GM10266 (cell line): Measurements from ENCODE around the gene S100G.

Experiments
- DNase-seq: peaks from one replicate; pipeline ENCODE4 v3.0.0; 2012; ENCODE audit errors: extremely low spot score
- TF ChIP-seq, protein P1 (sequence below): IDR thresholded peaks from 2 replicates; pipeline ENCODE4 v1.5.1; 2012; ENCODE audit warnings: mild to moderate bottlenecking, low read depth; ENCODE audit not compliant: control insufficient read depth, insufficient read depth; ENCODE audit errors: missing control alignments

Gene S100G

DNA sequence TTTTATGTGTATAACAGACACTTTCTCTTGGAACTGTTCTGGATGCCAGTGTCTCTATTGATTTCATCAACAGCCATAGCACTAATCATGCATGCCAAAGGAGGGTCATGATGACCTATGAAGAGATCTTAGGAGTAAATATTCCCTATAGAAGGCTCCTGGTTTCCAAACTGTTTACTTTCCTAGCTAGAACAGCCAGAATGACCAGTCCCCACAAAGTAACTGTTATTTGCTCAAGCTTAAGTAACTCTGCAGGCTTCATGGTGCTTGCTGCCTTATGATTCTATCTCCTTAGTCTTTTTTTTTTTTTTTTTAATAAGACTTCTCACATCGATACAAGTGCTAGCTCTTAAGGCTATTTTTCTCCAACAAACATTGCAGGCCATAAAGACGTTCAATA lies 12.4 kb downstream of the S100G start:
- TF ChIP-seq, protein P1, sequence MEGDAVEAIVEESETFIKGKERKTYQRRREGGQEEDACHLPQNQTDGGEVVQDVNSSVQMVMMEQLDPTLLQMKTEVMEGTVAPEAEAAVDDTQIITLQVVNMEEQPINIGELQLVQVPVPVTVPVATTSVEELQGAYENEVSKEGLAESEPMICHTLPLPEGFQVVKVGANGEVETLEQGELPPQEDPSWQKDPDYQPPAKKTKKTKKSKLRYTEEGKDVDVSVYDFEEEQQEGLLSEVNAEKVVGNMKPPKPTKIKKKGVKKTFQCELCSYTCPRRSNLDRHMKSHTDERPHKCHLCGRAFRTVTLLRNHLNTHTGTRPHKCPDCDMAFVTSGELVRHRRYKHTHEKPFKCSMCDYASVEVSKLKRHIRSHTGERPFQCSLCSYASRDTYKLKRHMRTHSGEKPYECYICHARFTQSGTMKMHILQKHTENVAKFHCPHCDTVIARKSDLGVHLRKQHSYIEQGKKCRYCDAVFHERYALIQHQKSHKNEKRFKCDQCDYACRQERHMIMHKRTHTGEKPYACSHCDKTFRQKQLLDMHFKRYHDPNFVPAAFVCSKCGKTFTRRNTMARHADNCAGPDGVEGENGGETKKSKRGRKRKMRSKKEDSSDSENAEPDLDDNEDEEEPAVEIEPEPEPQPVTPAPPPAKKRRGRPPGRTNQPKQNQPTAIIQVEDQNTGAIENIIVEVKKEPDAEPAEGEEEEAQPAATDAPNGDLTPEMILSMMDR: no peak
- DNase-seq: no peak

DNA sequence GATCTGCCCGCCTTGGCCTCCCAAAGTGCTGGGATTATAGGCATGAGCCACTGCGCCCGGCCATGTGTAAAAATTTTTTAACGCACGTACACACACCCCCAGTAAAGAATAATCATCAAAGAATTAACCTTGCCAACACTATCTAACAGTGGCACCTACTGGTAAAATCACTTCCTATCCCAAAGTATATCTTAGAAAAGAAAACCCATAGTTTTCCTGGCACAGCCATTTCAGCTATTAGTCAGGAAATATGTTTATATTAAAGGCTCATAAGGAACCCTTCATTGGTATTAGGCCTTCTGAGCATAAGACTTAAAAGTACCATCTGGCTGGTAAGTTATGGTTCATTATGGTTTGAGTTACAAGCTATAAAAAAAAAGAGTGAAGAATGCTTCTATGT lies 14.1 kb downstream of the S100G start:
- no peak for DNase-seq
- TF ChIP-seq, protein P1: no peak

DNA sequence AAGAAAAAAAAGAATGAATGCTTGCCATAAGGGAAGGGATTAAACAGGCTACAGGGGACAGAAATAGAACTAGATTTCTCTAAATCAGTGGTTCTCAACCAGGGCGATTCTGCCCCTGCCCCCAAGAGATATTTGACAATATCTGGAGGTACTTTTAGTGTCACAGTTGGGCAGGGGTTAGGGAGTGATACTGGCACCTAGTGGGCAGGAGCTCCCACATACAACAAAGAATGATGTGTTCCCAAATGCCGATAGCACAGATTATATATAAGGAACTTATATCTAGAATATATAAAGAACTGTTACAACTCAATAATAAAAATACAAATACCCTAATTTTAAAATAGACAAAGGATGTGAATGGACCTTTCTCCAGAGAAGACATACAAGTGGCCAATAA lies 14.7 kb downstream of the S100G start:
- TF ChIP-seq, protein P1: no peak
- DNase-seq: no peak

DNA sequence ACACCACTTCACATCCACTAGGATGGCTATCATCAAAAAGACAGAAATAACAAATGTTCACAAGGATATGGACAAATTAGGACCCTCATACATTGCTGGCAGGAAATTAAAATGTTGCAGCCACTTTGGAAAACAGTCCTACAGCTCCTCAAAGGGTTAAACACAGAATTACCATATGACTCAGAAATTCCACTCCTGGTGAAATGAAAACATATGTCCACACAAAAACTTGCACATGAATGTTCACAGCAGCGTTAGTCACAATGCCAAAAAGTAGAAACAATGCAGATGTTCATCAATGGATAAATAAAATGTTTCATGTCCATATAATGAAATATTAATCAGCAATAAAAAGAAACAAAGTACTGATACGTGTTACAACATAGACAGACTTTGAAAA lies 15.1 kb downstream of the S100G start:
- no peak for DNase-seq
- TF ChIP-seq, protein P1: no peak

DNA sequence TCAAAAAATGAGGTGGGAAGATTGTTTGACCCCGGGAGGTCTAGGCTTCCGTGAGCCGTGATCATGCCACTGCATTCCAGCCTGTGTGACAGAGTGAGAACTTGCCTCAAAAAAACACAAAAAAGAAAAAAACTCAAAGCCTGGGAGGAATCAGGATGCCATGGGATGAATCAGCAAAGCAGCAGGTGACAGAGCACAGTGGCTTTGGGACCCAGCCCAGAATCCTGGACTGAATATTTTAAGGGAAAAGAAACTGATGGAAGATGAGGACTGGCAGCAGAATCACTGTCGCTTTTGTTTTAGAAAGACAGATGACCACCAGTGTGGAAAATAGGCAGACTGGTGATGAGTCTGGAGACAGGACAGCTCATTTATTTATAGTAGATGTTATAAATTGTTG lies 16.6 kb downstream of the S100G start:
- TF ChIP-seq, protein P1: no peak
- no peak for DNase-seq

DNA sequence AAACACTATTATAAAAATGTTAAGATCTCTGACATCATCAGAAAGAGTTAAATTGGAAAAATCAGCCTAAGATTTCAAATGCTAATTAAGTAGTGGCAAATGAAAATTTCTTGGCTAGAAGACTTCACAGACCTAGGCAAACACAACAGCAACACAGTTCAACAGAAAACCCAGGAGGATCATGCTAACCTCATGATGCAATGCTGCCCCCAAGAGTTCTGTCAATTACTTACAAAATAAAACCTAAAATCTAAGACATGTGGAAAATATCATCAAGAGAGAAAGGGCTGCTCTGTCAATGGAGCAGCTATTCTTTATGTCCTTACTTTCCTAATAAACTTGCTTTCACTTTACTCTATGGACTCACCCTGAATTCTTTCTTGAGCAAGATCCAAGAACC lies 21.0 kb downstream of the S100G start:
- TF ChIP-seq, protein P1: no peak
- peak; percentile 5 for DNase-seq

DNA sequence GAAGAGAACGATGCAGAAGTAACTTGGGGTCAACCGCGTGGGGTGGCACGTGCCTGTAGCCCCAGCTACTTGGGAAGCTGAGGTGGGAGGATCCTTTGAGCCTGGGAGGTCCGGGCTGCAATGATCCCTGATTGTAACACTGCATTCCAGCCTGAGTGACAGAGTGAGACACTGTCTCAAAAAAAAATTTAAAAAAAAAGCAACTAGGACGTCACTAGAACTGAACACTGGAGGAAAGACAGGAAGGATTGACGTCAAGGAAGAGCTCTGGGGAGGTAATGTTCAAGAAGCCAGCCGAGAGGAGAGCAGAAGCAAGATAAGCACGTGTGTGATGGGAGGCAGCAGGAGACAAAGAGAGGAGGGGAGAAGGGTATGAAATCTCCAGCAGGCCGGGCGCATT lies 28.7 kb downstream of the S100G start:
- DNase-seq: no peak
- TF ChIP-seq, protein P1: no peak
